Neural cell (in vitro differentiated cells): ENCODE results near the gene LMBRD2.
"Not testable (repeated sequence)": the region's sequence is repeated elsewhere in the genome, so short reads cannot be mapped to it uniquely, and the experiment has no call there.

Experiments
- EP300 ChIP-seq: fragments of 450-650 bp; conservative IDR thresholded peaks from 2 replicates; pipeline ENCODE4 v1.6.1; 2014; ENCODE audit warnings: antibody characterized with exemption, mild to moderate bottlenecking, moderate library complexity; ENCODE audit not compliant: poor library complexity, severe bottlenecking
- EZH2 ChIP-seq: fragments of 200-600, 300-800 bp; shearing (Covaris generic), sonication (generic); IDR thresholded peaks from 2 replicates; pipeline ENCODE4 v1.6.1; 2014; ENCODE audit warnings: antibody characterized with exemption, low read length, borderline replicate concordance, mild to moderate bottlenecking; ENCODE audit not compliant: insufficient read depth, poor library complexity, severe bottlenecking
- MXI1 ChIP-seq: fragments of 450-650 bp; conservative IDR thresholded peaks from 2 replicates; pipeline ENCODE4 v1.6.1; 2014; ENCODE audit warnings: antibody characterized with exemption, mild to moderate bottlenecking; ENCODE audit not compliant: poor library complexity, severe bottlenecking
- POLR2AphosphoS5 ChIP-seq: IDR thresholded peaks from 2 replicates; pipeline ENCODE4 v1.6.1; 2012
- RAD21 ChIP-seq: fragments of 450-650 bp; conservative IDR thresholded peaks from 2 replicates; pipeline ENCODE4 v1.6.1; 2014; ENCODE audit warnings: antibody characterized with exemption, mild to moderate bottlenecking, moderate library complexity
- SMC3 ChIP-seq: fragments of 450-650 bp; conservative IDR thresholded peaks from 2 replicates; pipeline ENCODE4 v1.6.1; 2014; ENCODE audit warnings: antibody characterized with exemption, mild to moderate bottlenecking, moderate library complexity; ENCODE audit not compliant: poor library complexity
- TAF1 ChIP-seq: IDR thresholded peaks from 2 replicates; pipeline ENCODE4 v1.6.1; 2012; ENCODE audit warnings: low read depth
- TF ChIP-seq, protein P1 (sequence below): fragments of 450-650 bp; IDR thresholded peaks from 2 replicates; pipeline ENCODE4 v1.5.1; 2014; ENCODE audit warnings: antibody characterized with exemption, mild to moderate bottlenecking, moderate library complexity; ENCODE audit not compliant: poor library complexity, severe bottlenecking
- TF ChIP-seq, protein P2 (sequence below): IDR thresholded peaks from 2 replicates; pipeline ENCODE4 v1.6.1; 2012; ENCODE audit warnings: borderline replicate concordance

DNA sequence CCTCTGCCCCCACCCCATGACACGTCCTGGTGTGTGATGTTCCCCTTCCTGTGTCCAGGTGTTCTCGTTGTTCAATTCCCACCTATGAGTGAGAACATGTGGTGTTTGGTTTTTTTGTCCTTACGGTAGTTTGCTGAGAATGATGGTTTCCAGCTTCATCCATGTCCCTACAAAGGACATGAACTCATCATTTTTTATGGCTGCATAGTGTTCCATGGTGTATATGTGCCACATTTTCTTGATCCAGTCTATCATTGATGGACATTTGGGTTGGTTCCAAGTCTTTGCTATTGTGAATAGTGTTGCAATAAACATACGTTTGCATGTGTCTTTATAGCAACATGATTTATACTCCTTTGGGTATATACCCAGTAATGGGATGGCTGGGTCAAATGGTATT is 32.7 kb upstream of the LMBRD2 start:
- TF ChIP-seq, protein P1, sequence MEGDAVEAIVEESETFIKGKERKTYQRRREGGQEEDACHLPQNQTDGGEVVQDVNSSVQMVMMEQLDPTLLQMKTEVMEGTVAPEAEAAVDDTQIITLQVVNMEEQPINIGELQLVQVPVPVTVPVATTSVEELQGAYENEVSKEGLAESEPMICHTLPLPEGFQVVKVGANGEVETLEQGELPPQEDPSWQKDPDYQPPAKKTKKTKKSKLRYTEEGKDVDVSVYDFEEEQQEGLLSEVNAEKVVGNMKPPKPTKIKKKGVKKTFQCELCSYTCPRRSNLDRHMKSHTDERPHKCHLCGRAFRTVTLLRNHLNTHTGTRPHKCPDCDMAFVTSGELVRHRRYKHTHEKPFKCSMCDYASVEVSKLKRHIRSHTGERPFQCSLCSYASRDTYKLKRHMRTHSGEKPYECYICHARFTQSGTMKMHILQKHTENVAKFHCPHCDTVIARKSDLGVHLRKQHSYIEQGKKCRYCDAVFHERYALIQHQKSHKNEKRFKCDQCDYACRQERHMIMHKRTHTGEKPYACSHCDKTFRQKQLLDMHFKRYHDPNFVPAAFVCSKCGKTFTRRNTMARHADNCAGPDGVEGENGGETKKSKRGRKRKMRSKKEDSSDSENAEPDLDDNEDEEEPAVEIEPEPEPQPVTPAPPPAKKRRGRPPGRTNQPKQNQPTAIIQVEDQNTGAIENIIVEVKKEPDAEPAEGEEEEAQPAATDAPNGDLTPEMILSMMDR = not testable (repeated sequence)
- TF ChIP-seq POLR2AphosphoS5, EP300, MXI1, EZH2, TAF1, SMC3, RAD21: not testable (repeated sequence)
- TF ChIP-seq, protein P2, sequence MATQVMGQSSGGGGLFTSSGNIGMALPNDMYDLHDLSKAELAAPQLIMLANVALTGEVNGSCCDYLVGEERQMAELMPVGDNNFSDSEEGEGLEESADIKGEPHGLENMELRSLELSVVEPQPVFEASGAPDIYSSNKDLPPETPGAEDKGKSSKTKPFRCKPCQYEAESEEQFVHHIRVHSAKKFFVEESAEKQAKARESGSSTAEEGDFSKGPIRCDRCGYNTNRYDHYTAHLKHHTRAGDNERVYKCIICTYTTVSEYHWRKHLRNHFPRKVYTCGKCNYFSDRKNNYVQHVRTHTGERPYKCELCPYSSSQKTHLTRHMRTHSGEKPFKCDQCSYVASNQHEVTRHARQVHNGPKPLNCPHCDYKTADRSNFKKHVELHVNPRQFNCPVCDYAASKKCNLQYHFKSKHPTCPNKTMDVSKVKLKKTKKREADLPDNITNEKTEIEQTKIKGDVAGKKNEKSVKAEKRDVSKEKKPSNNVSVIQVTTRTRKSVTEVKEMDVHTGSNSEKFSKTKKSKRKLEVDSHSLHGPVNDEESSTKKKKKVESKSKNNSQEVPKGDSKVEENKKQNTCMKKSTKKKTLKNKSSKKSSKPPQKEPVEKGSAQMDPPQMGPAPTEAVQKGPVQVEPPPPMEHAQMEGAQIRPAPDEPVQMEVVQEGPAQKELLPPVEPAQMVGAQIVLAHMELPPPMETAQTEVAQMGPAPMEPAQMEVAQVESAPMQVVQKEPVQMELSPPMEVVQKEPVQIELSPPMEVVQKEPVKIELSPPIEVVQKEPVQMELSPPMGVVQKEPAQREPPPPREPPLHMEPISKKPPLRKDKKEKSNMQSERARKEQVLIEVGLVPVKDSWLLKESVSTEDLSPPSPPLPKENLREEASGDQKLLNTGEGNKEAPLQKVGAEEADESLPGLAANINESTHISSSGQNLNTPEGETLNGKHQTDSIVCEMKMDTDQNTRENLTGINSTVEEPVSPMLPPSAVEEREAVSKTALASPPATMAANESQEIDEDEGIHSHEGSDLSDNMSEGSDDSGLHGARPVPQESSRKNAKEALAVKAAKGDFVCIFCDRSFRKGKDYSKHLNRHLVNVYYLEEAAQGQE = not testable (repeated sequence)
